ENCODE measurements around the gene PLOD2.
"Not testable (repeated sequence)": the region's sequence is repeated elsewhere in the genome, so short reads cannot be mapped to it uniquely, and the experiment has no call there.

Gene PLOD2

GRCh38 chr3:146134348-146135117 lies 26.5 kb downstream of the PLOD2 start:
- no peak for DNase-seq

GRCh38 chr3:146133441-146133840 lies 27.5 kb downstream of the PLOD2 start:
- DNase-seq = no peak

GRCh38 chr3:146131616-146132410 lies 29.2 kb downstream of the PLOD2 start:
- no peak for DNase-seq

- no peak for DNase-seq
Measured at GRCh38 chr3:146130881-146131371, 30.1 kb downstream of the PLOD2 start.

- no peak for DNase-seq
Measured at GRCh38 chr3:146129750-146130149, 31.2 kb downstream of the PLOD2 start.

- DNase-seq = no peak
Measured at GRCh38 chr3:146128939-146129338, 32.0 kb downstream of the PLOD2 start.

GRCh38 chr3:146128179-146128578 lies 32.8 kb downstream of the PLOD2 start:
- no peak for DNase-seq

GRCh38 chr3:146125951-146126350 lies 35.0 kb downstream of the PLOD2 start:
- no peak for DNase-seq

- no peak for DNase-seq
Measured at GRCh38 chr3:146124126-146124801, 36.7 kb downstream of the PLOD2 start.

- DNase-seq = no peak
Measured at GRCh38 chr3:146117406-146118285, 43.3 kb downstream of the PLOD2 start.

GRCh38 chr3:146115619-146116018 lies 45.4 kb downstream of the PLOD2 start:
- no peak for DNase-seq

GRCh38 chr3:146113804-146114203 lies 47.2 kb downstream of the PLOD2 start:
- not testable (repeated sequence) for DNase-seq

GRCh38 chr3:146111337-146111736 lies 49.6 kb downstream of the PLOD2 start:
- DNase-seq = no peak

GRCh38 chr3:146110161-146110560 lies 50.8 kb downstream of the PLOD2 start:
- DNase-seq = no peak

- DNase-seq = no peak
Measured at GRCh38 chr3:146106986-146107385, 54.0 kb downstream of the PLOD2 start.

- DNase-seq = no peak
Measured at GRCh38 chr3:146104068-146104467, 56.9 kb downstream of the PLOD2 start.

- no peak for DNase-seq
Measured at GRCh38 chr3:146102885-146103284, 58.1 kb downstream of the PLOD2 start.

- no peak for DNase-seq
Measured at GRCh38 chr3:146101538-146101937, 59.4 kb downstream of the PLOD2 start.

GRCh38 chr3:146100825-146101444 lies 60.0 kb downstream of the PLOD2 start:
- no peak for DNase-seq

GRCh38 chr3:146100180-146100579 lies 60.8 kb downstream of the PLOD2 start:
- no peak for DNase-seq

- no peak for DNase-seq
Measured at GRCh38 chr3:146099316-146099715, 61.7 kb downstream of the PLOD2 start.

GRCh38 chr3:146093896-146094295 lies 67.1 kb downstream of the PLOD2 start:
- DNase-seq = no peak
